NCI-H1694 treated with DMSO at 0.1 percent for 48 hours (cell line): ENCODE data around the gene RBM28.

ENCODE experiments used
- DNase-seq: peaks from one replicate; lab custom pipeline; 2025; lab: John Stamatoyannopoulos, UW

The RBM28 gene

DNA sequence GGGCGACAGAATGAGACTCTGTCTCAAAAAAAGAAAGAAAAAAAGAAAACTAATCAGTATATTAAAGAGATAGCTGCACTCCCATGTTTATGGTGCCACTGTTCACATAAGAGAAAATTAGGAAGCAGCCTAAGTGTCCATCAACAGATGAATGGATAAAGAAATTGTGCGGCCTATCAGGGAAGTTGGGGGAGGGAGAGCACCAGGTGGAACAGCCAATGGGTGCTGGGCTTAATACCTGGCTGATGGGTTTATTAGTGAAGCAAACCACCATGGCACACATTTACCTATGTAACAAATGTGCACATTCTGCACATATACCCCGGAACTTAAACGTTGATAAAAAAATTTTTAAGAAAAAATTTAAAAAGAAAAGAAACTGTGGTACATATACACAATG lies 26.8 kb upstream of the RBM28 start:
- no peak for DNase-seq

DNA sequence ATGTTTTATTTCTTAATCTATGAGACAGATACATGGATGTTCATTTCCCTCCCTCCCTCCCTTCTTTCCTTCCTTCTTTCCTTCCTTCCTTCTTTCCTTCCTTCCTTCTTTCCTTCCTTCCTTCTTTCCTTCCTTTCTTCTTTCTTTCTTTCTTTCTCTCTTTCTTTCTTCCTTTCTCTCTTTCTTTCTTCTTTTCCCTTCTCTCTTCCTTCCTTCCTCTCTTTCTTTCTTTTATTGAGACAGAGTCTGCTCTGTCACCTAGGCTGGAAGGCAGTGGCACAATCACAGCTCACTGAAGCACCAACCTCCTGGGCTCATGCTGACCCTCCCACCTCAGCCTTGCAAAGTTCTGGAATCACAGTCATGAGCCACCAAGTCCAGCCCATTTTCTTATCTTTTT lies 23.3 kb upstream of the RBM28 start:
- DNase-seq = no peak

DNA sequence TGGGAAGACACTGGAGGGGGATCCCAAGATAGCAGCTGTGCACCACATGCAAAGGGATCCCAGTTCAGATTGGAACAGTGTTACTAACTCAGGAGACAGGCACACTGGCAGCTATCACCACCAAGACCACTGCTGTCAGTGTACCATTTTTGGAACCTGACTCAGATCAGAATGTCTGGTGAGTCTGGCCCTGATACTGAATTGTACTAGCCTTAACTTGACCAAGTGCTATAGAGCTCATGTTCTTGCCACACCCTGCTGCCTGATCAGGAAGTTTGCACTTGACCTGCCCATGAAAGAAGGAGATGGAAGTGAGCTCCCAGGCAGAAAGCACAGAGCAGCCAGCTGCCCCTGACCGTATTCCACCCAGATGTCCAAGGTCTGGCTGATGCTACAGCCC lies 22.6 kb upstream of the RBM28 start:
- DNase-seq = no peak

DNA sequence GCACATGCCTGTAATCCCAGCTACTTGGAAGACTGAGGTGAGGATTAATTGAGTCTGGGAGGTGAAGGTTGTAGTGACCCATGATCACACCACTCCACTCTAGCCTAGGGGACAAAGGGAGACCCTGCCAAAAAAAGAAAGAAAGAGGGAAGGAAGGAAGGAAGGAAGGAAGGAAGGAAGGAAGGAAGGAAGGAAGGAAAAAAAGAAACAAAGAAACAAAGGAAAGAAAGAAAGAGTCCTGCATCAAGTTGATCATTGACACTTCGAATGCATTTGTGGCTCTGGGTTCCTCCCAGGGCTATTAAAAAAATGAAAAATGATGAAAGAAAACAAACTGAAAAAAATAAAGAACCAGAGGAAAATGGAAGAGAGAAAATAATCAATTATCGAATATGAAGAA lies 21.7 kb upstream of the RBM28 start:
- no peak for DNase-seq

DNA sequence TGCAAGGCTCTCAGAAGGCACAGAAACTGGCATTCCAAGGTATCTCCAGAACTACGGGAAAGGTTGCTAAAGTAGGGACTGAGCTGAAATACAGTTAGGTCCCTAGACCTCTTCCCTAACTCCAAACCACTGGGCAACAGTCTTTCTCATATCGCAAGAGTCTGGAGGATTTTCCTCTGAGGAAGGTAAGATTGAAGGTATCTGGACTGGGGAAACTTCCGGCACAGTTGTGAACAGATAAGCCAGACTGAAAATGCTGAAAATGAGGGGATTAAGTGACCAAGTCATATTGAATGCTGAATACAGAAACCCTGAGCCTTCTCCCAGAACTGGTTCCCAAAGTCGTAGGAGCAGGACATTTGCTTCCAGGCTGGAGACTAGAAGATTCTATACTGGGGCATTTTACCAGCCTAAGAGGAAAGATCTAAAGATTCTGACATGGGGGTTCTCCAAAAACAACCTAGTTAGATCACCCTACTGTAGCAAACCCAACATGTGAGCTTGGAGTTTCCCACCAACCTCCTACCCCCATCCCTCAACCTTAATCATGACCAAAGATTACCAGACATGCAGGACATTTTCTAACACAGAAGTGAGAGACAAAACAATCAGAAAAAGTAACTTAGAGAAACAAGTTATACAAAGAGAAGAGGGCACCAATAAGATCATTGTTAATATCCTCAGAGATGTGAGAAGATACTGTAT lies 20.6 kb upstream of the RBM28 start:
- no peak for DNase-seq

DNA sequence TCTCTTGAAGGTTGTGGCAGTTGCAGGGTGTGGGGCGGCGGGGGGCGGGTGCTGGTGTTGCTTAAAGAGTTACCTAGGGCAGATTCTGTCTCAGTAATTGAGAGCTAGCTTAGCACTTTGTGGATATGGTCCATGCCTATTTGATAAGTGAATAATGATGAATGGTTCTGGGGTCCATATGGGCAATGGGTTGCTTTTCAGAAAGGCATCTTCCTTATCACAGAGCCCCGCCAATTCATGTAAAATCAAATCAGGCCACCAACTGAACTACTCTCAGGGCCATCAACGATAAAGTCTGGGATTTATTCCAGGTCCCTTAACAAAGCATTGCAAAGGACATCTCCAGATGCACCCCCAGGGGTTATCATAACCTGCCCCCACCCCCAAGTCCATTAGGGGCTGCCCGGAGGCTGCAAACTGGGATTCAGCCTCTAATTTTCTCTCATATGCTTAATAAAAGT lies 19.6 kb upstream of the RBM28 start:
- no peak for DNase-seq

DNA sequence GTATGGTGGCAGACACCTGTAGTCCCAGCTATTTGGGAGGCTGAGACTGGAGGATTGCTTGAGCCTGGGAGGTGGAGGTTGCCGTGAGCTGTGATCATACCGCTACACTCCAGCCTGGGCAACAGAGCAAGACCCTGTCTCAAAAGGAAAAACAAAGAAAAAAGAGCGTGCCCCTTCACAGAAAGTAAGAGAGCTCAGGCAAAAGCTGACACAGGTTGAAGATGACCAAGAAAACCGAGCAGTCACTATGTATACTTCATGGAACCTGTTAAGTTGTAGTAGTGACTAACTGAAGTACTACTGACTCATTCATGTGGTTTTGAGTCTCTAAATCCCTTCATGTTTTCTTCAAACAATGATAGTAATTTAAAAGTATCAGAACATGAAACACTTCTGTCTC lies 19.0 kb upstream of the RBM28 start:
- DNase-seq = no peak

DNA sequence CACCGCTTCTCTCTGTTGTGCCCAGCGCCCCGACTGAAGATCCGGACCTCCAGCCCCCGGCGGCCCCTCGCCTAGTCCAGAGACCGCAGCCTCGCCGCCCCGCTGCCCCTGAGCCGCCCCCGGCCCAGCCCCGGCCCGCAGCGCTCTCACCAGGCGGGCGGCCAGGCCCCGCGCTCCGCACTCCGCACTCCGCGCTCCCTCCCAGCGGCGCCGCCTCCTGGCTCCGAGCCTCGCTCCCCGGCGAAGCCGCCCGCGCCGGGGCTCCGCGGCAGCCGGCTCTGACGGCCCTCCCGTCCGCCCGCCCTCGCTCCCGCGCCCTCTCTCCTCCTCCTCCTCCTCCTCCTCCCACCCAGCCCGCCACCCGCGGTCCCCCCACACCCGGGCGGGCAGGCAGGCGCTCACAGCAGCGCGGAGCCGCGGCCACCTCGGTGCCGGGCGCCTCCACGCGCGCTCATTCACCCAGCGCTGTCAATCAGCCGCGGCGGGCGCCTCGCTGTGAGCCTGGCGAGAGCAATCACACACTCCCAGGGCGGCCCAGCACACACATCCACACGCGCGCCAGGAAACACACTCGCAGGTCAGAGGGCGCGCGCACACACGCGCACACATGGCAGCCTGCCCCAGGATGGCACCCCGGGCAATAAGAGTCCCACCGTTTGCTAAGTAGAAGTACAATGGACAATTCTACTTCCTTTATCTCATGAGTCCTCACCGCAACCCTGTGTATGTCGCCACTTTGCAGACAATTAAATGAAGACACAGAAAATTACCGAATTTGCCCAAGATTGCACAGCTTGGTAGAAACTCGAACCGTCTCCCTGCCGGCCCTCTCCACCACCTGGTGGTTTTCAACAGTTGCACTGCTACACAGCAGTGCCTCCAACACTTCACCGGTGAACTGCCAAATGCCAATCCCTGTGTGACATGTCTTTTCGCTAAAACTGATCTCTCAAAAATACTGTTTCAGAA lies 18.0 kb upstream of the RBM28 start, which contains the start of gene PRRT4:
PRRT4 (minus strand) TSS at position 280 of the 969 bp plus-strand sequence.
- DNase-seq = peak; percentile 58

DNA sequence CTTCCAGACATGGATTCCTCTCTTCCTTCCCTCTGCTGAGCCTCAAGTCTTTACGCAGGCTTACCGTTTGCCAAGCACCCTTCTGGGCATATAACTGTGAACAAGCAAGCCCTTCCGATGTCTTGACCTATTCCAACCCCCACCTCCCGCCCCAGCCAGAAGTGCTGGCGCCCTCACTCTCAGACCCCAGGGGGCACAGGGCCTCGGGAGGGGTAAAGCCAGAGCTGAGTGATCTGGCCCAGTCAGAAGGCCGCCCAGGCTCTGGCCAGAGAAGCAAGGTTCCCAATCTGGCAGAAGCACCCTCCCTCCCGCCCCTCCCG lies 16.6 kb upstream of the RBM28 start:
- no peak for DNase-seq

DNA sequence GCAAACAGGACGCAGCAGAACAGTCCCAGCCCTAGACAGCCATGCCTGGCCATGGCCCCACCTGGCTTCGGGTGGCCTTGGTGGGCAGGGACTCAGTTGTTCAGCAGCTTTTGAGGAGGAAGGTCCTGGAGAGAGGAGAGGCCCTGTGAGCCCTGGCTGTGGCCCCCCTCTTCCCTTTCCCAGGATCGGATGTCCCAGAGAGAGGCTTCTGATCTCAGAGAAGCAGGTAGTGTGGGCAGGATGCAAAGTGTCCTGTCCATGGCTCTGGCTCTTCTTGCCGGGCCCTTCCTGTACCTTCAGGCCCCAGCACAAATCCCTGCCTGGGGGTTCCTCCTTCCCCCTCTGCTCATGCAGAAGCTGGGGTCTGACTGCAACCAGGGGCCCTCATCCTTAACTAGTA lies 16.2 kb upstream of the RBM28 start:
- no peak for DNase-seq

DNA sequence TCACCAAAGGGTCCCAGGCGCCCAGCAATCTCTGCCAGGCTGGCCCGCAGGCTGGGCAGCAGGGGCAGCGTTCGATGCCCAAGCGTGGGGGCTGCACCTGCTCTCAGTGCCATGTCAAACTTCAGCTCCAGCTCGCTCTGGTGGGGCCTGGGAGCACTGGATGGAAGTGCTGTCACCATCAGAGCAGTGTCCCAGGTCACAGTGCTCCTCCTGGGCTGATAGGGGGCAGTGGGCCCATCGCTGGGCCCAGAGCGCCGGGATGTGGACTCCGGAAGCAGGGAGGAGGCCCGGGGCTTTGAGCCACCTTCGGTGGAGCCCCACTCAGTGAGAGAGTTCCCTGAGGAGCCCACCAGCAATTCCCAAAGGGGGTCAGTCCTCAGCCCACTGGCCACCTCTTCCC lies 15.6 kb upstream of the RBM28 start:
- no peak for DNase-seq

DNA sequence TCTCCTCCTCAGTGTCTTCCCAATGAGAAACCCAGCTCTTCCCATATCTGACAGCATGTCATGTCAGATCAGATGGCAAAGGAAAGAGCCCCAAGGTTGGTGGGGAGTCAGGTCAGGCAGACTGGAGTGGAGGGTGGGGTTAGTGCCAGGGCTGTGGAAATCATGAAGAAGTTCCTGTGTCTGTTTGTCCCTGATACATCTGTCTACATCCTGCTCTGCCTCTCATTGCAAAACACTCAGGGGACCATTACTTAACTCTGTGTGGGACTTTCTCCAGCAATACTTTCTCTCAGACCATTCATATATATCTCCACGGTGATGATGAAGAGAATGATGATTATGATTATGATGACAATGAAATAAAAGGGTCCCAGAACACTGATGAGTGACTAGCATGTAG lies 14.5 kb upstream of the RBM28 start:
- no peak for DNase-seq

DNA sequence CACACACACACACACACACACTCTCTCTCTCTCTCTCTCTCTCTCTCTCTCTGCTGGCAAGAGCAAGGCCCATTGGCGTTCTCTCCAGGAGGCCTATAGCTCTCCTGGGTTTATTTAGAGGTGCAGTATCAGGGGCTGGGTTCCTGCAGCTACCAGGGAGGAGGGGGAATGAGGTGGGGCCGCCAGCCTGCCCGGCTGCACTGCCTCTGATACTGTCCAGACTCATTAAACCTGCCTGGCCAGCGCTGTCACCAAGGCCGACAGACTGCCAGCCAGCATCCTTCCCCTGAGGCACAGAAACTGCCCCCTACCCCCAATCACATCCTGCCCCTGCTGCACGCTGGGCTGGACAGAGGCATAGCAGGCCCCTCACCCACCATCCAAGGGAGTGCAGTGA lies 13.5 kb upstream of the RBM28 start:
- DNase-seq = no peak

DNA sequence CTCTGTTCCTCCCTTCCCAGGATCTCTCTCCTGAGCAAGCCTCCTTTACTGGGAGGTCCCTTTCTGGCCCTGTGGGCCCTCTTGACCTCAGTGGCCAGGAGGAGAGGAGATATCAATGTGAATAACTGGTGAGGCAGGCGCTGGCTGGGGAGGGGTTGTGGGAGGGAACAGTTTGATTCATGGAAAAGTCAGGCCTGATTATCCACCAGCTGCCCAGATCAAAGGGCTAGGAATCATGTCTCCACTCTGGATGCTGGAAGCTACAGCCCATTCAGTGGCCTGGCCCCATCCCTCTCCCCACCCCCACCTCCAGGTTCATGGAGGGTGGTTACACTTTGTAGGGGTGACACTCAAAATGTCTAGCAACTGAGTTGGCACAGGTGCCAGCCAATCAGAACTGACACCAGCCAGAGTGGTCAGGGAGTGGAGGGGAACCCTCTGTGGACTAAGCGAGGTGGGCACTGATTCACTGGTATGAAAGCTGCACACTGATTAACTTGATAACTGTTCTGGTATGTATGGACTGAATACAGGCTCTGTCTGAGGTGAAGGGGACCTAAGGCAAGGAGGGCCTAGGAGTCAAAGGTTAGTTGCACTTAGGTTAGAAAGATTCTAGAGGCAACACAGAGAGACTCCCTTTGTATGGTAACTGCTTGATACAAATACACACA lies 13.0 kb upstream of the RBM28 start:
- DNase-seq = no peak

DNA sequence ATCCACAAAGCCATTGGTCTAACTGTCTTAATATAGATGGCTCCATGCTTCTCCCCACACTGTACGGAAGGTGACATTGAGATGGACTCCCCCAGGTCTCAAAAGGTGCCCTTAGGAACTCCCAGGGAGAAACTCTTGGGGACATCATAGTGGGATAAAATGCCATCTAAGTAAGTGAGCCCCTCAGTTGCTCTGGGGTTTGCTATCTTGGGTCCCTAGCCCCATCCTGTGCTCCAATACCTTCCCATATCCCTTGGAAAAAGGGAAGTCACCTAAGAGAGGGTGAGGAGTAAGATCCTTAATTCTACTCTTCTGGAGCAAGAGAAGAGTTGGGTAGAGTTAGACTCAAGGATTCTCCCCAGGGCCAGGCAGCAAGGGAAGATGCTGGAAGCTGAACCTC lies 9.9 kb upstream of the RBM28 start:
- no peak for DNase-seq

DNA sequence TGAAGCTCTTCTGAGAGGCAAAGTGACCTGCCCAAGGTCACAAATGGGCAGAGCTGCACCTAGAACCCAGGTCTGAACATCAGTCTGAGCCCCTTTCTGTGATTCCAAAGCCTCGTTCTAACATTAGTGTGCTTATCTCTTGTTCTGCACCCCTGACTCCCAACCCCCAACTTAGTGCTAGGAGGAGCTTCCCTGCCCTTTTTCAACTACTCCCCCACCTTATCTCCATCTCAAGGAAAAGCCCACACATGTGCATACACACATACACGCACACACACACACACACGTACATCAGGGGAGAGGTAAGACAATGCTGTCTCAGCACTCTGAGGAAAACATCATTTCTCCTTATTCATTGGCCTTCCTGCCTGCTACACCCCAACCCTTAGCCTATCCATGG lies 9.5 kb upstream of the RBM28 start:
- no peak for DNase-seq

DNA sequence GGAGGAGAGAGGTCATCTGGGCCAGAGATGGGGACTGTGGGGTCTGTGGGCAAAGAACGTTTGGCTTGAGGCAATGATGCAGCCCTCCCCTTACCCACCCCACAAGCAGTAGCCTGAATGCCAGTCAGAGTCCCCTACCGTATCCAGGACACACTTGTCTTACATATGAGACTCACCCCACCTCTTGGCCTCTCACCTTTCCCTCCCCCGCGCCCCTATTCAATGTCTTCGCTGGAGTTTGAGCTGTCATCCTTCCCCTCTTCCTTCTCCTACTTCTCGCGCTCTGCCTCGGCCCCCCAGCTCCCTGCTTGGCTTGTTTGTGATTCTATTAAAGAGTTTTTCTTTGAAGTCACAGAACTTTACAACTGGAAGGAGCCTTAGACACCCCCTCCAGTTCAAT lies 8.9 kb upstream of the RBM28 start:
- no peak for DNase-seq

DNA sequence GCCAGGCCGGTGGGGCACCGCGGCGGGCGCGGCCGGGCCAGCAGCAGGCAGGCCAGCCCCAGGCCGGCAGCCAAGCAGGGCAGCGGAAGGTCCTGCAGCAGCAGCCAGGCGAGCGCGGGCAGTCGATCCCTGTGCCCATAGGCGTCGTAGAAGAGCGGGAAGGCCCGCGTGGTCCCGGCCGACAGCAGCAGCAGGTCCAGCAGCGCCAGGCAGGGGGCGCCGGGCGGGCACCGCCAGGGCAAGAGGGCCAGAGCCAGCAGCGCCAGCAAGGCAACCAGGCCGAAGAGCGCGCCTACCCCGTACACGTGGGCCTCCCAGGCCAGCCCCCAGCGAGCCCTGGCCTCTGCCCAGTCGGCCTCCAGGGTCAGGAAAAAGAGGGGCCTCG lies 8.4 kb upstream of the RBM28 start:
- no peak for DNase-seq

DNA sequence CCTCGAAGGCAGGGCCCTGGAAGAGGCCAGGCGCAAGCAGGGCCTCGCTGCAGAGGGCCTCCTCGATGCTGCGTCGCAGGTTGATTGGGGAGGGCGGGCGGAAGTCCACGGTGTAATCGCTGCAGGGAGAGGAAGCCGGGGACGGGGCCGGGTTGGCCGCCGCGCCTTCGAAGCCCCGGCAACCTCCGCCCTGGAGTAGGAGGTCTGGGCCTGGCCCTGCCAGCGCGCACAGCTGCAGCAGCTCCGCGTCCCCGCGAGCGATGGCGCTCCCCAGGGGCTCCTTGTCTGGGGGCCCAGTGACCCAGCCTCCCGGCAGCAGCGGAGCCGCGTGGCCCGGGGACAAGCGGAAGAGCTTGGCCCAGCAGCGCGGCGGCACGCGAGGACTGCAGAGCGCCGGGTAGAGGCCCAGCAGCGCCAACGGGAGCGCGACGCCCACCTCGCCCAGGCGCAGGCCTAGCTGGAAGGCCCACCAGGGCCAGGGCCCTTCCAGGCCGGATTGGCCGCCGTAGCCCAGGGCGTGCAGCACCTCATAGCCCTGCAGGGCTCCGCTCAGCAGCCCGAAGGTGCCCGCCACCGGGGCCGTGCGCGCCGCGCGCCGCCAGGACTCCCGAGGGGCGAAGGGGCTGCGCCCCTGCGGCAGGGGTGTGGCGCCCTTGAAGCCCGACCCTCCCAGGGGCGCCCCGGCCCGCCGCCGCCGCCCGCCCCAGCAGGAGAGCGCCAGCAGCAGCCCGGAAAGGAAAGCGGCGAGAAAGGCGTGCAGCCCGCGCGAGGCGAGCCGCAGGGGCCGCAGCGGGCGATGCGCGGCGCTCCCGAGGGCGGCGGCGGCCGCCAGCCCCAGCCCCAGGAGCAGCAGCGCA lies 7.8 kb upstream of the RBM28 start:
- DNase-seq = no peak

DNA sequence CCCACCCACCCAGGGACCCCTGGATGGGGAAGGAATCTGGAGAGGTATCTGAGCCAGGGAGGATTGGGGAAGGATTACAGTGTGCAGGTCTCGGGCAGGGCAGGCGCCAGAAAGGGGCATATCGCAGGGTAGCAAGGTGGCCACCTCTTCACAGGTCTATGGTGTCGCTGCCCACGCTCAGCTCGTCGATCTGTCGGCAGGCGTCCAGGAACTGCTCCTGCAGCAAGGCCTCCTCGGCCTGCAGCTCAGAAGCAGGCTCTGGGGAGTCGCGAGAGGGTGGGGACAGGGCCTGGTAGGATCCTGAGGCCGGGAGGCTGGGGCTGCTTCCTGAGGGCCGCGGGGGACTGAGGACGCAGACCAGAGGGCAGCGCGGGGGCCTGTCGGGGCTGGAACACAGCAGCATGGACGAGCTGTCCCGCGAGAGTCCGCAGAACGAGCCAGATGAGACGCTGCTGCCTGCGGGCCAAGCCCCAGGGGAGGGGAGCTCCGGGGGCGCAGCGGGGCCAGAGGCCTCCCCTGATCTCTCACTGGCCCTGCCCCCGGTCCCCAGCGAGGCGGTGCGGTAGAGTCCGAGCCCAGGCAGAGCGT lies 7.1 kb upstream of the RBM28 start:
- no peak for DNase-seq

DNA sequence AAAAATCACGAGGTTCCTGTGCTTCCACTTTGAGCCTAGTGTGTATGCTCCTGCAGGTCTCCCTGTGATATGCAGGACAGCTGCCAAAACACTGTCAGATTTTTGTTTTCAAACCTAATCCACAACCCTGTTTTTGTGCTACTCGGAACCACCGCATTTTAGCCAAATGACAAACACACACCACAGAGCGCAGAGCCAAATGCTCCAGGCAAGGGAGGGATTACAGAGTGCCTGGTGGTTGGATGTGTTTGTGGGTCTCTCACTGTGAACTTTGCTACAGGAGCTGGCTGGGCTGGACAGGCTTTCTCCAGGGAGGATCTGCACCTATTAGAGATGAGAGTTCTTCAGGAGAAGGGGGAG lies 5.7 kb upstream of the RBM28 start:
- DNase-seq = no peak

DNA sequence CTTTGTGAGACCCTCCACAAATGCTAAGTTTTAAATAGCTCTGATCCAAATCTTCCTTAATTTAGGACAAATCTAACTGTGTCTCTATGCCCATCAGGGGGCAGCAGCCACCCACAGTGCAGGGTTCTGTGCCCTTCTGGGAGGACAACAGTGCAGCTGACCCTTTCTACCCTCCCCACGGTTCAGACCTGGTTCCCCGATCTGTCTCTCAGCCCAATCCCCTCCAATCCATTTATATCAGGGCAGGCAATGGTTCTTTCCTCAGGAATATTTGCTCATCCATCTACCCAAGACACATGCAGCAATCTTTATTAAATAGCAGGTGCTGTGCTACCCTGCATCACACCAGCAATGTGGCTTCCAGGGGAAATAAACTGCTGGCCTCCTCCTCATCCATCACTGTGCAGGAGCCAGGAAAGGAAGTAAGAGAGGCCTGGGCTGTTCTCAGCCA lies 4.0 kb upstream of the RBM28 start:
- DNase-seq = peak; percentile 59
